GDM1 (cell line): ENCODE measurements around the gene MCTP2.
"Not testable (repeated sequence)": the region's sequence is repeated elsewhere in the genome, so short reads cannot be mapped to it uniquely, and the experiment has no call there.

Experiments
- DNase-seq: peaks from one replicate; lab custom pipeline; 2025; lab: John Stamatoyannopoulos, UW

MCTP2 gene

DNA sequence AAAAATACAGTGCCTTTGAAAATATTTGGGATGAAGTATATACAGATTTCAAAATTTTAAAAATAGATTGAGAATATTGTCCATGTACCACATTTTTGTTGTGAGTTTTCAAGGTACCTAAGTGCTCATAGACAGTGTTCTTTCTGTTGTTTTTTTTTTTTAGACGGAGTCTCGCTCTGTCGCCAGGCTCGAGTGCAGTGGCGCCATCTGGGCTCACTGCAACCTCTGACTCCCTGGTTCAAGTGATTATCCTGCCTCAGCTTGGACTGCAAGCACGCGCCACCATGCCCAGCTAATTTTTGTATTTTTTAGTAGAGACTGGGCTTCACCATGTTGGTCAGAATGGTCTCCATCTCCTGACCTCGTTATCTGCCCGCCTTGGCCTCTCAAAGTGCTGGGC is 223.9 kb downstream of the MCTP2 start:
- no peak for DNase-seq

DNA sequence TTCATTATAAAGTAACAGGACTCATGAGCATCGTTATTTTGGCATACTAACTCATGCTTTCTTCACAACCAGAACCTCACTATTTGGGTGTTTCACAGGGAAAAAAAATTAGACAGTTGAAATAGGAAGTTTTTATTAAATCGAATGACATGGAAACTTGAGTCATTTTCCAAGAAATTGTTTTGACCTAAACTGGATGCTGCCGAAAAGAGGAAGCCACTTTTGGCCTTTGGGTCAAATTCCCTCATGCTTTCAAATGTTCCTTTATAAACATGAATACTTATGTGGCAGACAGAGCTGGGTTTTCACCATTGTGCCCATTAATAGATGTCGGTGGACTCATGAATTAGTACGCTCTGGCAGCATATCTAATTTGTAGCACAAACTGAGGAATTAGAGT is 224.9 kb downstream of the MCTP2 start:
- DNase-seq = no peak

DNA sequence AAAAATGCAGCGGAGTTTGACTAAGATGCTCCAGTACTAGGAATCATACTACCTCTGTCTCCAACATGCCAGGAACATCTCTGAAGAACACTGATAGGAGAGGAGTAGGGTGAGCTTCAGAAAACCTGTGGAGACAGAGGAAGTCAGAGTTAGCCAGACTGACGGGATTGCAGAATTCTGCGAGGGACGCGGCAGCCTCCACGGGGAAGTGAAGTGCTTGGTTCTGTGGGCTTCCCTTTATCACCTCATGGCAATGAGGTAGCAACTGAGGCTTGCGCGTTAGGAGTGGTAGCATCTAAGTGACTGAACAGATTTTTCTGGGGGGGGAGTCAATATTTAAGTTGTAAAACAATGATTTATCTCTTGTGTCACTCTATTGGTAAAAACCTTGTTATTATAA is 226.3 kb downstream of the MCTP2 start:
- DNase-seq = no peak

DNA sequence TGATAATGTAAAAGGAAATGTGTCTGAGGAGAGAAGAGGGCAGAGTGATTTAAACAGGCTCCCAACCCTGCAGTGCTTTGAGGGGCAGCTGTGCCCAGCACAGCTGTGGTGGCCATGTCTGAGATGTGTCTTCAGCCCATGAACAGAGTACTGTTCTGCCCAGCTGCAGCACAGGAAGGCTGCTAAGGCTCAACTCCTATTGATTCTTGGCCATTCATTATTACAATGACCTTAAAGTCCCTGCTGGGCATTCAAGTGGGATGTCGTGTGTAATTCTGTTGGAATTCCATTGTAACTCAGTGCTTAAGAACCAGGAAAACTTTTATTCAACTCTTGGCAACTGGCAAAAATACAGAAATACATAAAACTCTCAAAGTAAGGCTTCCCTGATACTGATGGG is 229.3 kb downstream of the MCTP2 start:
- no peak for DNase-seq

DNA sequence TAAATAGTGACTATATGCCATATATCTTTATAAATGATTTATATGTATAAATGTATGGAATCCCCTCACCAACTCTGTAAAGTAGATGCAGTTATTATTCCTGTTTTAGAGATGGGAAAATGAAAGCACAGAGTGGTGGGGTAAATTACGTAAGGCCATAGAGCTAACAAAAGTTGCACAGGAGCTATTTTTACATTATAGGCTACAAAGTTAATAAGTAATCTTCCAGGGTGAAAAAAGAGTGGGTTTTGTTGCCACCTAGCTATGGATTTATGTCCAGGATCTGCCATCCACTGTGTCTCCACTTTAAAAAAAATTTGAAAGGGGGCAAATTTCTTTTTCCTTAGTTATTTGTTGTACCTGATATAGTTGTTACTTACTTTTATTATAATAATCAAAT is 235.7 kb downstream of the MCTP2 start:
- no peak for DNase-seq

DNA sequence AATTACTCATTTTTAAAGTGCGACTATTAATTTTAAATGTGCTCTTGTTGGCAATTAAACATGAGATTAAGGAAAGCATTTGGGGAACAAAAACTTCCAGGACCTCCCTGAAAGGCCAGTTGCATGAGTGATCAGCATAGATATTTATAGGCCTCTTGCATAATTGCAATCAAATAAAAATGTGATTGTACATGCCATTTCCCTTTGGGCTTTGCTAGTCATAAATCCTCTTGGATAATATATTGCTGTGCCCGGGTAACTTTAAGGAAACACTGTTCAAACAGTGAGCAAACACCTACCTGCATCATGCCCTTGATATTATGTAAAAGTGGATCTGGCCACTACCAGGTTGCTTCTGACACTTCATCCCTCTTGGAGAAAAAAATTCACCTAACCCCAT is 239.1 kb downstream of the MCTP2 start:
- no peak for DNase-seq

DNA sequence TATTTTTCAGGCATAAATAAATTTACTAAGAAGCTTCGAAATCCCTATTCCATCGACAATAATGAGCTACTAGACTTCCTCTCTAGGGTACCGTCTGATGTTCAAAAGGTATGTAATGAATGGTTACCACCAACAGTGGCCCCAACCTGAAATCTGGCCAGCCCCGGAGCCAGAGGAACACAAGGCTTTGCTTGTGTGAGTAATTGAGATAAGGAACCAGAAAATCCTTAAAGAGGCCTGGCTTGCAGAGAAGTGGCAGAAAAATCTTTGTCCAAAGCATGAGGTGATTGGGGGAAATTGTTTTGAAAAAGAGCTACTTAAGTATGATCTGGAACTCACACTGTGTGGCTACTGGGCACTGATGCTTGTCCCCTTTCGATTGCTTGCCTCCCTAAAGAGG is 245.3 kb downstream of the MCTP2 start:
- no peak for DNase-seq

DNA sequence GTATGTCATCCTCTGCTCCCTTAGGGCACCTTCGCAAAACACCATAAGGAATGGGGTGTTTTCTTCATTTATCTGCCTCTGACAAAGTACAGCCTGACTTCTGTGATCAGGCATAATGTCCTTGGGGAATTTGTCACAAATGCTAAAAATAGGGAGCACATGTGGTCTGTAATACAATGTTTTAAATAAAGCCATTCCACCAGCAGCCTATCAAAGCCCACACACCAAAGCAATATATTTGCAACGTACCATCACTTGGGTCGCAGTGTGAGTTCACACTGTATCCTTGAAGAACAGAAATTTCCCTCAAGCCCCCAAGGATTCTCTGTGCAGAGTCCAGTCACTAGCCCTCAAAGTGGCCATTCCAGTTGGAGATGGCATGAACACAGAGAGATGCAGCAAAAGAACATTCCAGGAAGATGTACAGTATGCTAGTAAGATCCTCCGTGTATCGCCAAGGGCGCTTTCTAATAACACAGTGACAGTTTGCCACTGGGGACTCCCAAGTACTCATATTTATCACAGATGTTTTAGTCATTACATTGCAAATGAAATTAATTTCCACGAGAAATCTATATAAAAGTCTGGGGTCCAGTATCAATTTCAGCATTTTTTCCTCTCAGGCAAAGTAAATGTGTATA is 246.7 kb downstream of the MCTP2 start:
- DNase-seq = no peak

DNA sequence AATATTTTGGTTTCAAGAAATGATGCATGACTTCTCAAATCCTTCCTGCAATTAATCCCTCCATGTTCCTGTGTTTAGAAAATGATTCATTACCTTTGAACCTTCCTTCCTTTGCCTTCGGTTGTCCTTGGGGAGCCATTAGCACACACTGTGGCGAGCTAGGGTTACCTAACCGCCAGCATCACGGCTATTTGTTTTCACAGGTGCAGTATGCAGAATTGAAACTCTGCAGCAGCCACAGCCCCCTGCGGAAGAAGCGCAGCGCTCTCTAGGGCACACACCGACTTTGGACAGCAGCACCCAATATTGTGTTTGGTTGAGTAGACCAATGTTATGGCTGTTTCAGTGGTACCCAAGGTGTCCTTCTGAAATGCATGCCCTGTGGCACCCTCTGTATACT is 247.4 kb downstream of the MCTP2 start:
- DNase-seq = no peak

DNA sequence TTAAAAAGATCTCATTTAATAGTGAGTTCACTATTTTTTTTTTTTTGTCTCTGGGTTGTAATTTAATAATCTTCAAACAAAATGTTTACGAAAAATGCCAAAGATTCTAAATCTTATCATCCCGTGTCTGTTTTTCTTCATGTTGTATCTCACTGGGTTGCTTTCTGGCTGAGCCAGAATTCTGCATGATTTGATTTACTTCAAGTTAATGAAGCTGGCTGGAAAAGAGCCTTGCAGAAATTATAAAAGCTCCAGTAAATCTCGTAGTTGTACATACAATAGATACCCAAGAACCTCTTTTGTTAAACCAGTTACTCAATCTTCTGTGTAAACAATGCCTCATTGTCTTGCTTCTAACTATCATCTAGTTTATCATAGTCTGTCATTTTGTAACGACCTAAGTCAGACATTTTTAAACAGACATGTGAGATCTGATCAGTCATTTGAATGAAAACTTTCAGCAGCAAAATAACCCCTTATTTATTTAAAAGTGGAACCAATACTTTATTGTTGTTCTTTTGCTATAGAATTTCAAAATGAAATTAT is 249.0 kb downstream of the MCTP2 start:
- DNase-seq = no peak

DNA sequence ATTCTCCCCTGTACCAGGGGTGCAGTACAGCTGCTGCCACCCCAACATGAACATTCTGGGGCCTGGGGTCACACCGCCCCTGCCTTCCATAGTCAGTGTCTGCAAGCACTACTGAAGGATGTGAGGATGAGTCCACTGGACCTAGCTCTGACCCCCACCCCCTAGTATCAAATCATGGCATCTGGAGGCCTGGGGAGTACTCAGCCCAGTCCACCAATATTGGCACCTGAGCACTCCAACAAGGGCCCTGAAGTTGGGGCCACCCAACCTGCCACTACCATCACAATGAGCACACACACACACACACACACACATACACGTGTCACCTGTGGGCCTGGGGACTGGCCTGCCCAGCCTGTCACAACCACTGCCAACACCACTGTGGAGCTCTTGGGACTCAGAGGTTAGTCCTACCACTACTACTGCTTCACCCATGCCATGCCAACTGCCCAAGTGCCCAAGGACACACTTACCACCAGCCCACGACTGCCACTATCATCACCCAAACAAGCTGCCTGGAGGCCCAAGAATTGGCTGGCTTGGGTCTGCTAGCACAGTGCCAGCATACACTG is 253.9 kb downstream of the MCTP2 start:
- no peak for DNase-seq

DNA sequence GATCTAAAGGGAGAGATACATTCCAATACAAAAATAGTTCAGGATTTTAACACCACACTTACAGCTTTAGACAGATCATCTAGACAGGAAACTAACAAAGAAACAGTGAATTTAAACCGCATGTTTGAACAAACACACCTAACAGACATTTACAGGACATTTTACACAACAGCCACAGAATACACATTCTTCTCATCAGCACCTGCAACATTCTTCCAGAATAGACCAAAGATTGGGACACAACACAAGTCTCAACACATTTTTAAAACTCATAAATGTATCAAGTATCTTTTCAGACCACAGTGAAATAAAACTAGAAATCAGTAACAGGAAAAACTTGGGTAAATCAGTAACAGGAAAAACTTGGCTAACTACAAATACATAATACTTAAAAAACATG is 256.3 kb downstream of the MCTP2 start:
- DNase-seq = no peak

DNA sequence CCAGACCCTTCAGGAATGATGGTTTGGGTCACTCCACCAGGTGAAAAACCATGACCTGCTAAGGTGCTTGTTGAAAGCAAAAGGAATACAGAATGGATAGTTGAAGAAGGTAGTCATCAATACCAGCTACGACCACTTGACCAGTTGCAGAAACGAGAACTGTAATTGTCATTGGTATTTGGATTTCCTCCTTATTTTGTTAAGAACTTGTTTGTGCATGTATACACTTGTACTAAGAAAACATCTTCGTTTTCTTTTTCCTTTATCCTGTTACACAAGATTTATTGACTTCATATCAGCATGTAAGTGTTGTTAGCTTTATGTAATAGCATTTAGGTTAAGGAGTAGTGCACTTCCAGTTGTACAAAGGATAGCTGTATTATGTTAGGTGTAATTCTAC is 261.8 kb downstream of the MCTP2 start:
- DNase-seq = no peak

DNA sequence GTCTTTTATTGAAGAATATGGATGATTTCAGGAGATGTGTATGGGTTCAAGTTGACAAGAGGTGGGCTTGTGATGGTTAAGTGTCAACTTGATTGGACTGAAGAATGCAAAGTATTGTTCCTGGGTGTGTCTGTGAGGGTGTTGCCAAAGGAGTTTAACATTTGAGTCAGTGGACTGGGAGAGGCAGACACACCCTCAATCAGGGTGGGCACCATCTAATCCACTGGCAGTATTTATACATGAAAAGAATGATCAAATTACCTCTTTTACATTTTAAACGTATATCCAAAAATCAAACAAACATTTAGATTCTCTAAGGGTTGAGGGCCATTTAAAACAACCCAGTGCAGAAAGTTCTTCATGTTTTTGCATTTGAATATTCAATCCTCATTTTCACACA is 262.2 kb downstream of the MCTP2 start:
- DNase-seq = not testable (repeated sequence)

DNA sequence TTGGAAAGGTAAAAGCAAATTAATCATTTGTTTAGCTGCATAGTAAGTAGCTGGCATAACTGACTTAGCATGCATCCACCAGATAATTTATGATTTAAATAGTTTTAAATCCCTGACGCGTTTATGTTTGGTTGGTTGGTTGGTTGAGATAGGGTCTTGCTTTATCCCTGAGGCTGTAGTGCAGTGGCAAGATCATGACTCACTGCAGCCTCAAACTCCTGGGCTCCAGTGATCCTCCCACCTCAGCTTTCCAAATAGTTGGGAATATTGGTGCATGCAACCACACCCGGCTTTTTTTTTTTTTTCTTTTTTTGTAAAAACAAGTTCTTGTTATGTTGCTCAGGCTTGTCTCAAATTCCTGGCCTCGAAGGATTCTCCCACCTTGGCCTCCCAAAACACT is 263.4 kb downstream of the MCTP2 start:
- DNase-seq = no peak

DNA sequence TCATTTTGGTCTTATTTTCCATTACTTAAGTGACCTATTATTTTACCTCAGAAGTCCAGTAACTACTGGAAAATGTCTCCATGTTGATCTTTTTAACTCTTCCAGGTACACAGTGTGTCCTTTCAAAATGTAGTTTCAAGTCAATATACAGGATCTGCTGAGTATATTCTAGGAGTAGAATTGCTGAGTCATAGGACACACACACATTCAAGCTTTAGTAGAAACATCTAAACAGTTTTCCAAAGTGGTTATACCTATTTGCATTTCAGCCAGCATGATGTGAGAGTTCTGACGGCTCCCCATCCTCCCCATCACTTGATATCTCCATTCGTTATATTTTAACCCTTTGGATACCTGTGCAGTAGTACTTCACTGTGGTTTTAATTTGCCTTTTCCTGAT is 271.9 kb downstream of the MCTP2 start:
- DNase-seq = no peak

DNA sequence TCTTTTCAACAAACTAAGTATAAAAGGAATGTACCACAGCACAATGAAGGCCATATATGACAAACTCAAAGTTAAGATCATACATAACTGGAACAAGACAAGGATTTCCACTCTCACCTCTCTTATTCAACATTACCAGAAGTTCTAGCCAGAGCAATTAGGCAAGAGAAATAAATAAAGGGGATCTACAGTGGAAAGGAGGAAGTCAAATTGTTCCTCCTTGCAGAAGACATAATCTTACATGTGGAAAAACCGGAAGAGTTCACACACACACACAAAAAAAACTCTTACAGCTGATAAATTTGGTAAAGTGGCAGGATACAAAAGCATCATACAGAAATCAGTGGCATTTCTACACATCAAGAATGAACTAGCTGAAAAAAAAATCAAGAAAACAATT is 277.9 kb downstream of the MCTP2 start:
- no peak for DNase-seq

DNA sequence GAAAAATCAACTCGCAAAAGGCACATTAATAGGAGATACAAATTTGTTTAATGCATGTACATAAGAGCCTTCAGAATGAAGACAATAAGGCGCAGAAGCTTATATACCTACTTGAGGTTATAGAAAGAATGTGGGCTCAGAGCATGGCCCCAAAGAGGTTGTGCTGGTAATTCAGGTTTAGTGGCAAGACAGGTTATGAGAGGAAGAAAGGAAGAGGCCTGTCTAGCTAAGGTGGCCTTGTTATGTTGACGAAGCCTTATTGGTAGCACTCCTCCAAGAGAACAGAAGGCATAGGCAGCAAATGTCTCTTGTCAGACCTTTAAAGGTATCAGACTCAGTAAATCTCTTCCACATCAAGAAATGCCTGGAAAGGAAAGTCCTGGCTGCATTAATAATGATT is 290.8 kb downstream of the MCTP2 start:
- DNase-seq = no peak

DNA sequence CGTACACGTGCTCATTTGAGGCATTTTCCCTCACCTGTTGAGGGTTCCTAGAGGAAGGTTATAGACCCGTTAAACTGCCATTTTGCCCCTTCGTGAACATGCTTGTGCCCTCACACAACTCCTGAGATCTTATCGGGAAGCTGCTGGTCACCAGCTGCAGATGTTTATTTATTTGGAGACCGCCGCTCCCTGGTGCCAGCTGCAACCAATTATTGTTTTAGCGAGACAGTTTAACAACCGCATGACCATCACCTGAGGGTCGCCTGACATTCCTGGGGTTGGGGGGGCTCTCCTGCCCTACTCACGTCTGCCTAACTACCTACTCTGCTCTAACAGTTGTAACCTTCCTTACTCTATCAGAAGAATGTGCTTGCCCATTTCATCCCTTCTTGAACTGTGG is 292.5 kb downstream of the MCTP2 start:
- no peak for DNase-seq

DNA sequence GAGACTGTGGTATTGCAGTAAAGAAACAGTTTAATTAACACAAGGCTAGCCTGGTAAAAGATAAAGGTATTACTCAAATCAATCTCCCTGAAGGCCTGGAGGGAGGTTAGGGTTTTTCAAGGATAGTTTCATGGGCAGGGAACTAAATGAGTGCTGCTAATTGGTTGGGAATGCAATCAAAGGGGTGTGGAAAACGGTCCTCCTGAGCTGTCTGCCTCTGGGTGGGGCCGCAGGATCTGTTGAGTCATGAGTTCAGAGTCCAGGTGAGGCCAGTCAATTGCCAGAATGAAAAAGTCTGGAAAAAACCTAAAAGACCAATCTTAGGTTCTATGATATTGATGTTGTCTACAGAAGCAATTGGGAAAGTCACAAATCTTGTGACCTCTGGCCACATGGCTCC is 293.2 kb downstream of the MCTP2 start:
- no peak for DNase-seq

DNA sequence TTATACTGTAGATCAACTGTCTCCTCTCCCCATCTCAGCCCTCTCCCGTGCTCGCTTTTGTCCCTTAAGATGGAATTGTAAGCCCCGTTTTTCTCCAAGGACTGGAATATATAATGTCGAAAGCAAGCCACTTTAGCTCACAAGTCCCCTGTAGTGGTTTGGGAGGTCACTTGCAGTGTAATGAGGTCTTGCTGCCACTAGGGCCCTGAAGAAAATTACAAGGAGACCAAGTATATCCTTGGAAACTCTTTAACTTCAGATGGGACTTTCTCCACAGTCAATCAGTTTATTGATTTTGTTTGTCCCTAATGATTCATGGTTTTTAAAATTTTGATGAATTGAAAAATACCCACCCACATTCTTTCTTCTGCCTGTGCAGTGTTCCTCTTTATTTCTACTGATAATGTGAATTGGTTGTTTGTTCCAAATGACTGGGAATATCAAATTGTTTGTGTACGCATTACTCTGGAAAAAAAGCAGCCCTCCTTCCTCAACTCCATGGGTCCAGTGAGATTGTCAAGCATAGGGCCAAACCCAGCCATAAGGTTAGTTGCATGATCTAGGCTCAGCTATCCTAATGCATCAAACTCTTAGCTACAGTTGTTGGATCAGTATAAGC is 294.8 kb downstream of the MCTP2 start:
- DNase-seq = no peak

DNA sequence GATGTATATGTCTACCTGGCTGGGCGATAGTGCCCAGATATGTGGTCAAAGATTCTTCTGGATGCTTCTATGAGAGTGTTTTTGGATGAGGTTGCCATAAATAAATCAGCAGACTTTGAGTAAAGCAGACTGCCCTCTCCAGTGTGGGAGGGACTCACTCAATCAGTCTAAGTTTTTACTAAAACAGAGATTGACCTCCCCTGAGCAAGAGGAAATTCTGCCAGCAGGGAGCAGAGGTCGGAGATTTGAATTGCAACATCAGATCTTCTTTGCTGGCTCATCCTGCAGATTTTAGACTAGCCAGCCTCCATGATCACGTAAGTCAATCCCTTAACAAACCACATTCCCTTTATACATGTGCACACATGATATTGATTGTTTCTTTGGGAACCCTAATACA is 300.9 kb downstream of the MCTP2 start:
- DNase-seq = no peak
